Measurements from ENCODE around the gene BOK.
A peak's percentile ranks its signal among the peaks of the same experiment; 100 is the strongest.

Gene BOK

DNA sequence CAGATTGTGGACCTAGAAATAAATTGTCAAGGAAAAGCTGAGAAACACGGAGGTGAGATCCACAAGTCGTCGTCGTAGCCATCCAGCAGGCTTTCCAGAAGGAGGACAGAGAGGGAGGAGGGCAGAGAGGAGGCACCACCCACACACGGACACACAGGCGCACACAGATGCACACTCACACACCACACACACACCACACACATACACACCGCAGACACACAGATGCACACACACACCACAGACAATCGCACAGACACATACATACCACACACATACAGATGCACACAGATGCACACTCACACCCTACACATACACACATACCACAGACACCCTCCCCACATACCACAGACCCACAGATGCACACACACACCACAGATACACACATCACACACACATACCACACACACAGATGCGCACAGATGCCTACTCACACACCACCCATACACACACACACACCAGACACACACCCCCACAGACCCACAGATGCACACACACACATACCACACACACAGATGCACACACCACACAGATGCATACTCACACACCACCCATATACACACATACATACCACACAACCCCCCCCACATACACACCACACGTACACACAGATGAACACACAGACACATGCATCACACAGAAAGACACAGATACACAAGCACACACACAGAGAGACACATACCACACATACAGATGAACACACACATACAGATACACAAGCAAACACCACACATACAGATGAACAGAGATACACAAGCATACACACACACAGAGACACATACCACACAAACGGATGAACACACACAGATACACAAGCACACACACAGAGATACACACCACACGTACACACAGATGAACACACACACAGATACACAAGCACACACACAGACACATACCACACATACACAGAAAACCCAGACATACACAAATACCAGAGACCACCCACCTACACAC, 12.7 kb upstream of the BOK start:
- peak overlapping the region; percentile 12; the same call in 1 of the 2 replicates for H3K27ac ChIP-seq
- no peak for DNase-seq (ENCODE audit: low spot score)
- TF ChIP-seq, protein P1, sequence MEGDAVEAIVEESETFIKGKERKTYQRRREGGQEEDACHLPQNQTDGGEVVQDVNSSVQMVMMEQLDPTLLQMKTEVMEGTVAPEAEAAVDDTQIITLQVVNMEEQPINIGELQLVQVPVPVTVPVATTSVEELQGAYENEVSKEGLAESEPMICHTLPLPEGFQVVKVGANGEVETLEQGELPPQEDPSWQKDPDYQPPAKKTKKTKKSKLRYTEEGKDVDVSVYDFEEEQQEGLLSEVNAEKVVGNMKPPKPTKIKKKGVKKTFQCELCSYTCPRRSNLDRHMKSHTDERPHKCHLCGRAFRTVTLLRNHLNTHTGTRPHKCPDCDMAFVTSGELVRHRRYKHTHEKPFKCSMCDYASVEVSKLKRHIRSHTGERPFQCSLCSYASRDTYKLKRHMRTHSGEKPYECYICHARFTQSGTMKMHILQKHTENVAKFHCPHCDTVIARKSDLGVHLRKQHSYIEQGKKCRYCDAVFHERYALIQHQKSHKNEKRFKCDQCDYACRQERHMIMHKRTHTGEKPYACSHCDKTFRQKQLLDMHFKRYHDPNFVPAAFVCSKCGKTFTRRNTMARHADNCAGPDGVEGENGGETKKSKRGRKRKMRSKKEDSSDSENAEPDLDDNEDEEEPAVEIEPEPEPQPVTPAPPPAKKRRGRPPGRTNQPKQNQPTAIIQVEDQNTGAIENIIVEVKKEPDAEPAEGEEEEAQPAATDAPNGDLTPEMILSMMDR (conservative IDR thresholded peaks at IDR 0.05; ENCODE audit: low read depth) = no peak
- ChIA-PET POLR2A (ENCODE audit: low non-redundant PET) (no interaction called here), CTCF (no interaction called here)

DNA sequence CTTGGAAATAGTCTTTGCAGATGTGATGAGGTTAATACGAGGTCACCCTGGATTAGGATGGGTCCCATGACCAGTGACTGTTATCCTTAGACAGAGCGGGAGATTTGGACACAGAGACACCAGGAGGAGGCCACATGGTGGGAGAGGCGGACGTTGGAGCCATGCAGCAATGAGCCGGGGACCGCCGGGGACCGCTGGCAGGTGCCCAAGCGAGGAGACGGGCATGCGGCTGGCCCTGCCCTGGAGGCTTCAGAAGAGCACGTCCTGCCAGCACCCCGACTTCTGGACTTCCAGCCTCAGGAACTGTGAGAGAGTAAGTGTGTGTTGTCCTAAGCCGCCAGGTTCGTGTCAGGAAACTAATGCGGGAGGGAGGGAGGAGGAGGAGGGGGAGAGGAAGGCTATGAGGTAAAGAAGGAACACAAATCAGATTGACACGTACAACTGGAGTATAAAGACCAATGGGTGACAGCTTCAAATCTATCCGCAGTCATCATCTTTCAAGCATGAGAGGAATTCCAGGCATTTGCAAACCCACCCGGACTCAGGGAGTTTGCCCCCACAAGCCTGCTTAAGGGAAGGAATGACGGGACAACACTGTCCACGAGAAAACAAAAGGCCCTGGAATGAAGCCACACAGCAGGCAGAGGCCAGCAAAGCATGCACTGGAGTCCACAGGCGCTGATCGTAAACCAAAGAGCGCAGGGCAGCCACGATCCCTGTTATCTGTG, 11.6 kb upstream of the BOK start:
- DNase-seq (ENCODE audit: low spot score) = peak; percentile 21
- TF ChIP-seq, protein P1 (conservative IDR thresholded peaks at IDR 0.05; ENCODE audit: low read depth) = no peak
- H3K27ac ChIP-seq = peak overlapping the region; percentile 42; the same call in 1 of the 2 replicates
- ChIA-PET CTCF (interaction anchor here (0.6 to 0.7 kb wide), 3 partner anchors 30 to 73 kb away, joined by 3 to 6 read pairs (median 3); no protein-coding TSS in a partner anchor), POLR2A (ENCODE audit: low non-redundant PET) (no interaction called here)

DNA sequence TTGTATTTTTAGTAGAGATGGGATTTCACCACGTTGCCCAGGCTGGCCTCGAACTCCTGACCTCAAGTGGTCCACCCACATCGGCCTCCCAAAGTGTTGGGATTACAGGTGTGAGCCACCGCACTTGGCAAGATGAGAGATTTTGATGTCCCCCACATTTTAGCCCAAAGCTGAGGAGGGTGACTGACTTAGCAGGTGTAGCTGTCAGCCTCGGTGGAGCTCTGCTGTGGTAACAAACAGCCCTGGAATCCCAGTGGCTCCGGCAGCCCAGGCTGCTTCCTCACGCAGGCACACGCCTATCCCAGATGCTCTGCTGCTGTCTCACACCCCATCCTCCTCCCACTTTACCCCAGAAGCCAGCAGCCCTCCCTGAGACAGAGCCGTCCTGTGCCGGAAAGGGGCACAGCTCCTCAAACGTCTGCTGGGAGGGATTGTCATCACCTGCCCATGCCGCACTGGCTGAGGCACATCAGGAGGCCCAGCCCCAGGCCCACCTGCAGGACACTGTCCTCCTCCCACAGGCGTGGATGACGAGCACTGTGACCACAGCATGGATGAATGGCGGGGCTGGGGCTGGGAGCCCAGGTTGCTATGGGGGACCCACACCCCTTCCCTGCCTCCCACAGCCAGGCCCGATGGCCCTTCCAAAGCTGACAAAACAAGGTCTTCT, 10.6 kb upstream of the BOK start:
- TF ChIP-seq, protein P1 (conservative IDR thresholded peaks at IDR 0.05; ENCODE audit: low read depth) = no peak
- ChIA-PET POLR2A (ENCODE audit: low non-redundant PET) (interaction anchor here (0.9 kb wide), 1 partner anchor 10 kb away, joined by 4 read pairs; the partner anchor contains the start of gene BOK), CTCF (interaction anchor here (0.6 to 0.7 kb wide), 3 partner anchors 29 to 141 kb away, joined by 3 to 4 read pairs (median 3); no protein-coding TSS in a partner anchor)
- no peak for DNase-seq (ENCODE audit: low spot score)
- no peak overlapping the region; the same call in 1 of the 2 replicates for H3K27ac ChIP-seq

DNA sequence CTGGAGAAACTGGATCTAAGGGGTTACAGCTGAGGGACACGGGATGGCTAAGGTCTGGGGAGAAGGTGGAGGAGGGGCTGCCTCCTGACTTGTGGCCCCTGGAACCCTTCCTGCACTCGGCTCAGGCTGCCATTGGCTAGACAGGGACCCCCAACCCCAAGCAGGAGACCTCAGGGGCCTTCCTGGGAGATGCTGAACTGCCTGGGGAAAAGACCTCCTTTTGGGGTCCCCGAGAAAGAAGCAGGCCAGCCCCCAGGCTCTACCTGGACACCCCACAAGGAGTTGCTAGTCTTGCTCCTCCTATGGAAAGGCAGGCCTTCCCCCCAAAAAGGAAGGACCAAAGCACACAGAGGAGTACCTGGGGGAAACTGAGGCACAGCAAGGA, 10.1 kb upstream of the BOK start:
- no peak overlapping the region for H3K27ac ChIP-seq
- no peak for DNase-seq (ENCODE audit: low spot score)
- TF ChIP-seq, protein P1 (conservative IDR thresholded peaks at IDR 0.05; ENCODE audit: low read depth) = no peak
- CTCF ChIA-PET = interaction anchor here (0.6 to 0.7 kb wide), 2 partner anchors 61 to 142 kb away, joined by 3 to 4 read pairs; no protein-coding TSS in a partner anchor
- POLR2A ChIA-PET (ENCODE audit: low non-redundant PET) = no interaction called here

DNA sequence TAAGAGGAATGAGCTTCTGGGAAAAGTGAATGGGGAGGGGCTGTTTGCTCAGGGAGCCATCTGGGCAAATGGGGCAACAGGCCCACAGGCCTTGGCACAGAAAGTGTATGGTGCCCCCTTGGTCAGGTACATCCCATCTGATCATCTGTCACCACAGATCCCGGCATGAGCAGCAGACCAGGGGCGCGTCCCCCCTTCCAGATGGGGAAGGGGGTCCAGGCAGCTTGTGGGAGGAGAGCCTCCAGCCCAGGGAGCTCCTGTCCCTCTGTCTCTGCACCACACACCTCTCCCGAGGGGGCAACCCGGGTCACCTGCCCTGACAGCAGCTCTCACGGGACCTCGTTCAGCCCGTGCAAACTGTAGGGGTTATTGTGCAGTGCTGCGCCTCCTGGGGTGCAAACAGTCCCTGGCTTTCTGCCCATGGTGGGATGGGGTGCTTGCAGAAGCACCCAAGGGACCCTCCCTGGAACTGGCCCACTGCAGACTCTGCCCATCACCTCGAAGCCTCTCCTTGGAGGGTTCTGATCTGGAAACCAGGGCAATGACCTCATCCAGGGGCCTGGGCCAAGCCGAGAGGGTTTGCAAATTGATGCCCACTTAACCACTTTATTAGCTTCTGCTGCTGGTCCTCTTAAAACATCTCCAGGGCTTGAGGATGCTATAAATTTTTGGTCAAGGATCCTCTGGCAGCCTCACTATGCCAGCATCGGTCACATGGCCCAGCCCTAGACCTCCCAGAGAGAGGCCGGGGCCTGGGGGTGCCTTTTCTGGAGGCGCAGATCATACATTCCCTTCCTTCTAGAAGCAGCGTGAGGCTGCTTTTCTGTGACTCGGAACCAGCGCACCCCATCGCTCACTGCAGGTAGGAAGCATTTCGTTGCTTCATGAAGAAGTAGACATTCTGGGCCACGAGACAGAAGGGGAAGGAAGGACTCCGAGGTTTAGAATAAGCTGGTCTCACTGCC, 7.6 kb upstream of the BOK start:
- TF ChIP-seq, protein P1 (conservative IDR thresholded peaks at IDR 0.05; ENCODE audit: low read depth) = no peak
- POLR2A ChIA-PET (ENCODE audit: low non-redundant PET) = no interaction called here
- CTCF ChIA-PET = interaction anchor here (0.7 to 0.8 kb wide), 2 partner anchors 48 to 60 kb away, joined by 3 to 4 read pairs; no protein-coding TSS in a partner anchor
- no peak for DNase-seq (ENCODE audit: low spot score)
- no peak overlapping the region for H3K27ac ChIP-seq
